ENCODE data around the gene TMTC4. TPM values are rescaled to one million over a fixed set of nuclear protein-coding genes. Genes with fewer than 3 reads are reported as not detected.
"Not testable (repeated sequence)": the region's sequence is repeated elsewhere in the genome, so short reads cannot be mapped to it uniquely, and the experiment has no call there.

TMTC4 gene
- total RNA-seq, 1 experiment from 2014 or later: 13.0 TPM

- DNase-seq (ENCODE audit: low read depth): no peak
These were observed 49.1 kb downstream of the TMTC4 start for GRCh38 chr13:100625447-100625846.

DNA sequence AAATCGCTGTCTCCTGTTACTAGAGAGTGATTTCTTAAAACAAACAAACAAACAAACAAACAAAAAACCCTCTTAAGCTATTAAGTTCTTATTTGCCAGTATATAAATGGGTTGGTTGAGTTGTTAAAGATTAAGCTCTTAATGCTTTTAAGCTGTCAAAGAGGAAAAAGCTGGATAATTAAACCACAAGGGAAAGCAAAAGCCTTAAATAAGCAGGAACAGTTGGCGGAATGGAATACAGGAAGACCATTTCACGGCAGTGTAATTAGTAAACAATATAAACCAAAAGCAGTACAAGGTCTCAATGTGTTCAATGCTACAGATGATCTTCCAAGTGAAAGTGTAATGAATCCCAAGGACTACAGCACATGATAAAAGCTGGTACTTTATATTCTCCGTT is 53.8 kb downstream of the TMTC4 start:
- DNase-seq (ENCODE audit: low read depth): no peak

- no peak for DNase-seq (ENCODE audit: low read depth)
These were observed 54.7 kb downstream of the TMTC4 start for GRCh38 chr13:100619940-100620339.

- not testable (repeated sequence) for DNase-seq (ENCODE audit: low read depth)
These were observed 55.7 kb downstream of the TMTC4 start for GRCh38 chr13:100618897-100619296.

DNA sequence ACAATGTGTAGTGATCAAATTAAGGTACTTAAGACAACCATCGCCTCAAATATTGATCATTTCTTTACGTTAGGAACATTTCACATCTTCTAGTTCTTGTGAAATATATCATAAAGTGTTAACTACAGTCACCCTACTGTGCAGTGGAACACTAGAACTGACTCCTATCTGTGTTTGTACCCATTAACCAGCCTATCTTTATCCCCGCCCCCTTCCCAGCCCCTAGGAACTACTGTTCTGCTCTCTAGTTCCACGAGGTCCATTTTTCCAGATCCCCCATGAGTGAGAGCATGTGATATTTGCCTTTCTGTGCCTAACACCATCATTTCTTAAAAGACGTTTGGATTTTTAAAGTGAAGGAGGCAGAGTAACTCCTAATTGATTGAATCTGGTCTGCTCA is 61.6 kb downstream of the TMTC4 start:
- DNase-seq (ENCODE audit: low read depth): no peak

DNA sequence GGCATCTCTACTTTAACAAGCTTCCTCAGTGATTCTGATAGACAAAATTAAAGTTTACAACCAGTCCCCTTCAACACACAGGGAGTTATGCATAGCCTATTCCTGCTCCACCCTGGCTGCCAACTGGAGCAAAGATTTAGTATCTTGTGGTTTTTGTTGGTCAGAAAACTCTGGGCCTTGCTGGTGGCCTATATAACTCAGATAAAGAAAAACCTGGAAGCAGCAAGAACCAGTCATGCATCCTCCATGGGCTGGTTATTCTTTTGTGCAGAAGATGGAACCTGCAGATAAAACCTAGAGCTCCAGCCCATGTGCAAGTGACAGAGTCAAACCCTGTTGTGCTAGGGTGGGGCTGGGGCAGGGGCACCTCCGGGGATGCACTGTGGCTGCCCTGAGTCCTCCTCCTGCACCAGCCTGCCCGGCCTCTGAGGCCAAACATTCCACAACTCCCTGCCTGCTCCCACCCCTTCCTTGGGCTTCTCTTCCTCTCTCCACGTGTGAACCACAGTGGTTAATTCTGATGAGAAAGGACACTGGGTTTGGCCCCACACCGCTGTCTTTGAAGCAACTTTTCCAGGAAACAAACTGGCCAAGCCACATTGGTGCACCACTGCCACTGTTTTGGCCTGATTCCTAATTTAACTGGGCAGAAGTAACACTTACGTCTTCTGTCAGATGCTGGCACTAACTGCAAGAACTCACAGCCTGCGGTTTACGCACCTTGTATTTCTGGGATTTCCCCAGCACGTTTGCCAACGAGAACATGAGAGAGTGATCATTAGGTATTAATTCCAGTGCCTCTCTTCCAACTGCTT is 62.7 kb downstream of the TMTC4 start:
- no peak for DNase-seq (ENCODE audit: low read depth)

GRCh38 chr13:100610391-100611347 is 63.9 kb downstream of the TMTC4 start:
- no peak for DNase-seq (ENCODE audit: low read depth)

- no peak for DNase-seq (ENCODE audit: low read depth)
These were observed 65.7 kb downstream of the TMTC4 start for GRCh38 chr13:100608906-100609305.

DNA sequence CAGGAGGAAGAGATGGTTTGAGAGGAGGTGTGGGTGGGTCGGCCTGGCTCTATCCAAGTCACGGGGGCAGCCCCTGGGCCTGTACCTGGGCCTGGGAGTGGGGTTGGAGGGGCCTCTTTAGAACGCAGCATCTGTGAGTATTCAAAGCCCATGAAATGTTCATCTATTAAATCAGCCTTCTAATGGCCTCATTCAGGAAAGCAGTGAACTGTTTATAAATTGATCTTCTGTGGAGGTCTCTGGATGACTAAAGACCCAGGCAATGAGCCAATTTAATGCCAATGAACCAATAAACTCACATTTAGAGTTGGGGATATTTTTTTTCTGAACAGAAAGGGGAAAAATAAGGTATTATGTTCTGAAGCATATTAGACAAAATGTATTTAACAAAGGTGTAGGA is 66.1 kb downstream of the TMTC4 start:
- no peak for DNase-seq (ENCODE audit: low read depth)

GRCh38 chr13:100604918-100605710 is 69.5 kb downstream of the TMTC4 start:
- DNase-seq (ENCODE audit: low read depth): no peak

GRCh38 chr13:100602493-100603111 is 72.0 kb downstream of the TMTC4 start:
- DNase-seq (ENCODE audit: low read depth): no peak

- DNase-seq (ENCODE audit: low read depth): no peak
These were observed 72.9 kb downstream of the TMTC4 start for GRCh38 chr13:100601716-100602115.

GRCh38 chr13:100600915-100601314 is 73.7 kb downstream of the TMTC4 start:
- no peak for DNase-seq (ENCODE audit: low read depth)

DNA sequence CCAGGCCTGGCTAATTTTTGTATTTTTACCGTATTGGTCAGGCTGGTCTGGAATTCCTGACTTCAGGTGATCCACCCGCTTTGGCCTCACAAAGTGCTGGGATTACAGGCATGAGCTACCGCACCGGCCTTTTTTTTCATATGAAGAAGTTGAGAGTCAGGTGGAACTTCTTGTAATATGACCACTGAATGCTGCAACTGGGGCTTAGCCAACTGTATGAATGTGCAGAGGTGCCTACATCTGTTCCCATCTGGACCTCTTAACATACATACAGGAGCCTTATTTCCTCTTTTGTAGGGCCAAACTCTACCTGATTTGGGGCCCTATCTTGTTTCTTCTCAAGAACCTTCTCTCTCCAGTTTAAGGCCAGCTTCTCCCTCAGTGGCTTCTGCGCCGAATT is 74.1 kb downstream of the TMTC4 start:
- no peak for DNase-seq (ENCODE audit: low read depth)

DNA sequence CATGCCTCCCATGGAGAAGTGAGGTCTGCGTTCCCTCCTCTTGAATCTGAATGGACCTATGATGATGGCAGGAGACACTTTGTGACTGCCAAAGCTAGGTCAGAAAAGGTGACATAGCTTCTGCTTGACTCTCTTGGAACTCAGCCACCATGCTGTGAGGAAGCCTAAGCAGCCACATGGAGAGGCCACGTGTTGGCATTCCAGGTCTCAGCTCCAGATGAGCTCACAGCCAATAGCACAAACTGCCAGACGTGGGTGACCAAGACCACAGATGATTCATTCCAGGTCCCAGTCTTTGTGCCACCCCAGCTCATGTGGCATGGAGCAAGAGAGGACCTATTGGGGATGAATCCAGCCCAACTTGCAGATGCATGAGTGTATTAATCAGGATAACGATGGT is 77.3 kb downstream of the TMTC4 start:
- DNase-seq (ENCODE audit: low read depth): peak; percentile 19

- DNase-seq (ENCODE audit: low read depth): no peak
These were observed 78.1 kb downstream of the TMTC4 start for GRCh38 chr13:100596516-100596915.

DNA sequence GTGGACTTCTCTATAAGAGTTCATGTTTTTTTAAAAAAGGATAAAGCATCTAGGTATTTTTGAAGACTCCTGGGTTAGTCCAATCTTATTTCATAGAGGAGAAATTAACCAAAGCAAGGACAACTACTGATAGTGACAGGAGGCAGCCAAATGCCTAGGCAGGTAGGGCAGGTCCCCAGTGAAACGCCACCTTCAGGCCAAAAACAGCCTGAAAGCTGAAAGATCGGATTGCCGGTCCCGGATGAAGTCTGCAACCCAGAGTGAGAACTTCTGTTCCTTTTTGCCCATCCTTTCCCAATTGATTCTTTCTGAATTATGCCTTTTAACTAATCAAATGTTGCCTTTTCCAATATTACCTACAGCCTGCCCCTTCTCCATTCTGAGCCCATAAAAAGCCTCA is 79.9 kb downstream of the TMTC4 start:
- DNase-seq (ENCODE audit: low read depth): no peak

GRCh38 chr13:100594255-100594654 is 80.3 kb downstream of the TMTC4 start:
- DNase-seq (ENCODE audit: low read depth): no peak

GRCh38 chr13:100589178-100589725 is 85.3 kb downstream of the TMTC4 start:
- no peak for DNase-seq (ENCODE audit: low read depth)

DNA sequence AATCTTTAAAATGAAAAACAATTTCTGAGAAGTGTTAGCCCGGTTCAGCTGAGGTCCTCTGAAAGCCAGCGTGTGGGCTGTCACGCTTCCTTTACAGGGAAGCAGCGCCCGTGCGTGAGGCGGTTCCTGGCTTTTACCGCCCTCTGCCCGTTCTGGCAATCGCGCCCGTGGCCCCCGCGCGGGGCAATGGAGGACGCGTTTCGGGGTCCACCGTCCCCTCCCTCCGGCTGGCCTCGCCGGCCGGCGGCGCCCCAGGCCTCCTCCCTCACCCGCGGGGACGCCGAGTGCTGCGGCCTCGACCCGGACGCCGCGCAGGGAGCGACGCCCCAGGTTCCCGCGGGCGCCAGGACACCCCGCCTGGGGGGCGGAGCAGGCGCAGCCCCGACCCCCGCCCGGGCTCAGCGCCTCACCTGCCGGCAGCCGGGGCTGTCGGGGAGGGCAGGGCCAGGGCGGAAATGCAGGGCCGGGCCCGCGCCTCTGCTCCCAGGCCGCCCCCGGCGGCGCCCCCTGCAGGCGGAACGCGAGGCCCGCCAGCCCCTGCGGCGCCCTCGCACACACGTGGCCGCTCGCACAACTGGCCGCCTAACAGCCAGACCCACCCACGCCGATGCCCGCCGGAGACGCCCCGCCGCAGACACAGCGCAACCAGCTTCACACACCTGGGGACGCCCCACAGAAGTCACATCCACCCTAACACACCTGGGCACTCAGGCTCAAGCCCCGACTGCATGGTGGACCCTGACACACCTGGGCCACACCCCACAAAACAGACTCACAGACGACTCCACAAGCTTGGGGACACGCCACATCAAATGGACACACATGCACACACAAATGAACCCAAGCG is 86.0 kb downstream of the TMTC4 start, which contains the start of gene GGACT:
Gene GGACT, minus strand, starts transcription at position 459 of the 847 bp plus-strand sequence. CDS start 56,198 bp downstream, outside the sequence.
- peak; percentile 47 for DNase-seq (ENCODE audit: low read depth)

Measured in LHCN-M2 (cell line).